GM23338 (cell line): ENCODE data around the gene WDR73.

Experiments
- CTCF ChIP-seq, 2 experiments: fragments of 200-600 bp in 1 of 2; sonication (generic) in 1 of 2; conservative IDR thresholded peaks; 2 replicates each; pipeline versions ENCODE4 v1.5.1 to v1.6.1; 2016 to 2017; ENCODE audit warnings: antibody characterized with exemption in 2 of 2, low read depth in 2 of 2, mild to moderate bottlenecking in 2 of 2, moderate library complexity in 1 of 2
- EZH2 ChIP-seq: fragments of 200-600 bp; sonication (generic); IDR thresholded peaks from one replicate; pipeline ENCODE4 v1.8.0; 2017; ENCODE audit warnings: antibody characterized with exemption, mild to moderate bottlenecking, low read depth; ENCODE audit not compliant: unreplicated experiment
- NANOG ChIP-seq: IDR thresholded peaks from 2 replicates; pipeline ENCODE4 v1.6.1; 2016; ENCODE audit warnings: antibody characterized with exemption, borderline replicate concordance
- POLR2AphosphoS5 ChIP-seq: IDR thresholded peaks from 2 replicates; pipeline ENCODE4 v1.6.1; 2016; ENCODE audit warnings: antibody characterized with exemption, low read depth
- STAT1 ChIP-seq: IDR thresholded peaks from one replicate; pipeline ENCODE4 v1.6.1; 2016; ENCODE audit warnings: antibody characterized with exemption; ENCODE audit not compliant: unreplicated experiment

GRCh38 chr15:84669726-84670125 is 15.6 kb upstream of the WDR73 start:
- TF ChIP-seq CTCF (conservative IDR thresholded peaks at IDR 0.05; ENCODE audit: low read depth in 2 of 2), result no peak
- no peak for TF ChIP-seq NANOG
- TF ChIP-seq POLR2AphosphoS5, result no peak
- no peak for TF ChIP-seq STAT1
- no peak for TF ChIP-seq EZH2
